ENCODE data around the gene ANKK1.
A peak's percentile ranks its signal among the peaks of the same experiment; 100 is the strongest.

Gene ANKK1

GRCh38 chr11:113408887-113409286, 21.3 kb downstream of the ANKK1 start:
- no peak for DNase-seq (ENCODE audit: low read depth)

GRCh38 chr11:113409526-113409925, 21.9 kb downstream of the ANKK1 start:
- DNase-seq (ENCODE audit: low read depth): no peak

- no peak for DNase-seq (ENCODE audit: low read depth)
Measured at GRCh38 chr11:113410414-113411135, 23.0 kb downstream of the ANKK1 start.

DNA sequence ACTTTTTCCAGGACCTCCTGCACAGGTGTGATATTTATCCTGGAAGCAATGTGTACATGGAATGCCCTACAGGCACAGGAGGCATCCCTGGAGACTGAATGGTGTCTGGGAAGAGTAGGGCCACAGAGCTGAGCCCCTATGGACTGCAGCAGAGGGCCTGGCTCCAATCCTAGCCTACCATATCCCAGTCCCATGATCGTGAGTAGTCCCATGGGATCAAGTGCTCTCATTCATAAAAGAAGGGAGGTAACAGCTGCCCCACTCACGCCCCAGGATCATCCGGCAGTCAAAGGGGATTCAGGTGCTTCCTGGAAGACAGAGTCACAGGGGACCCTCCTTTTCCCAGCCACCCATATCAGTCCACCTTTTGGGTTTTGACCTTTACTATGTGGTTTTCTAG, 24.0 kb downstream of the ANKK1 start:
- DNase-seq (ENCODE audit: low read depth): no peak

DNA sequence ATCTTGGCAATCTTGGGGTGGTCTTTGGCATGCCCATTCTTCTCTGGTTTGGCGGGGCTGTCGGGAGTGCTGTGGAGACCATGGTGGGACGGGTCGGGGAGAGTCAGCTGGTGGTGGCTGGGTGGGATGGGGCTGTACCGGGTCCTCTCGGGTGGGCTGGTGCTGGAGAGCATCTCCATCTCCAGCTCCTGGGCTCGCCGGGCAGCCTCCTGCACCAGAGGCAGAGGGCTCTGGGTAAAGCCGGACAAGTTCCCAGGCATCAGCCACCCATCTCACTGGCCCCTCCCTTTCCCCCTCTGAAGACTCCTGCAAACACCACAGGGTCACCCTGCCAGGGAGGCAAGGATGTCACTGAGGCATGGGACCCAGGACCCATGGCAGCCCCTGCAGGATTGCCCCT, 25.1 kb downstream of the ANKK1 start:
- DNase-seq (ENCODE audit: low read depth): no peak

DNA sequence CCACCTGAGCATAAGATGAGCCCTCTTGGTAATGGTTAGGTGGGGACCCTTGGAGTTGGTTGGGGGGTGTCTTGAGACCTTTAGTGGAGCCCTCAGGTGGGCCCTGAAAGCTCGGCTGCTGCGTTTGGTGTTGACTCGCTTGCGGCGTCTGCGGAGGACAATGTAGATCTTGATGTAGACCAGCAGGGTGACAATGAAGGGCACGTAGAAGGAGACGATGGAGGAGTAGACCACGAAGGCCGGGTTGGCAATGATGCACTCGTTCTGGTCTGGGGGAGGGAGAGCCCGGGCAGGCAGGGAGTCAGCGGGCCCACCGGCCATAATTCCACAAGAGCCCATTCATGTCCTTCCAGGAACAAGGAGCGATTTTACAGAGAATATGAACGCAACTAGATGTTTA, 27.8 kb downstream of the ANKK1 start:
- DNase-seq (ENCODE audit: low read depth): no peak

DNA sequence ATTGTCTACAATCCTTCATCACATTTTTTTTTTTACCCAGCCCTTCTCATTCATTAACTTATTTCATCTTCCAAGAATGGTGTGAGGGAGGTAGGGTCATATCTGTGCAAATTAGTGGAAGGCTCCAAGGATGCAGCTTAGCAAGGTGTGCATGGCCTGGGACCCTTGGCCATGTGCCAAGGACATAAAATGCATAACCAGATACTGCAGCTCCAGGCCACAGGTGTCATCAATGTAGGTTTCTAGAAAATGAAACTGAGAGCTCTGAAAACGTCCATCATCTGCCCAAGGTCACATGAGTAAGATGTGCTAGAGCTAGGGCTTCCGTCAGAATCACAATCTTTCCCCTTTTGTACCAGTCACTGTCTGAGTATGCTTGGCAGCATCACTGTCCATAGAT, 29.8 kb downstream of the ANKK1 start:
- DNase-seq (ENCODE audit: low read depth): no peak

- DNase-seq (ENCODE audit: low read depth): no peak
Measured at GRCh38 chr11:113419454-113420003, 31.9 kb downstream of the ANKK1 start.

DNA sequence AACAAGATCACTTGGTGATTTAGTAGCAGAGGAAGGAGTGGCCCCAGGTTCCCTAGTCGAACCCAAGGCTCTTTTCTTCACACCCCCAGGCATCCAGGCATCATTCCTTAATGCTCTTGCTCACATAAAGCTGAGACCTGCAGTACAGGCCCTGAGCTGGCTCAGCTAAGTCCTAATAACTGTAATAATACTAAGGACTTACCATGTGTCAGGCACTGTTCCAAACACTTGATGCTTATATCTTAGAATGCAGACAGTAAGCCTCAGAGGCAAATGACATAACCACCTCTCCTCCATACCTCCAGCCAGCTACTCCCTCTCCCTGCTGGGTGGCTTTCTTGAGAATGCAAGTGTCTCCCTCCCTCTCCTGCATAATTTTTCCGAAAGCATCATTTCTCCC, 33.2 kb downstream of the ANKK1 start:
- DNase-seq (ENCODE audit: low read depth): peak; percentile 9

GRCh38 chr11:113426686-113427085, 39.1 kb downstream of the ANKK1 start:
- DNase-seq (ENCODE audit: low read depth): no peak

GRCh38 chr11:113431746-113432145, 44.2 kb downstream of the ANKK1 start:
- no peak for DNase-seq (ENCODE audit: low read depth)

DNA sequence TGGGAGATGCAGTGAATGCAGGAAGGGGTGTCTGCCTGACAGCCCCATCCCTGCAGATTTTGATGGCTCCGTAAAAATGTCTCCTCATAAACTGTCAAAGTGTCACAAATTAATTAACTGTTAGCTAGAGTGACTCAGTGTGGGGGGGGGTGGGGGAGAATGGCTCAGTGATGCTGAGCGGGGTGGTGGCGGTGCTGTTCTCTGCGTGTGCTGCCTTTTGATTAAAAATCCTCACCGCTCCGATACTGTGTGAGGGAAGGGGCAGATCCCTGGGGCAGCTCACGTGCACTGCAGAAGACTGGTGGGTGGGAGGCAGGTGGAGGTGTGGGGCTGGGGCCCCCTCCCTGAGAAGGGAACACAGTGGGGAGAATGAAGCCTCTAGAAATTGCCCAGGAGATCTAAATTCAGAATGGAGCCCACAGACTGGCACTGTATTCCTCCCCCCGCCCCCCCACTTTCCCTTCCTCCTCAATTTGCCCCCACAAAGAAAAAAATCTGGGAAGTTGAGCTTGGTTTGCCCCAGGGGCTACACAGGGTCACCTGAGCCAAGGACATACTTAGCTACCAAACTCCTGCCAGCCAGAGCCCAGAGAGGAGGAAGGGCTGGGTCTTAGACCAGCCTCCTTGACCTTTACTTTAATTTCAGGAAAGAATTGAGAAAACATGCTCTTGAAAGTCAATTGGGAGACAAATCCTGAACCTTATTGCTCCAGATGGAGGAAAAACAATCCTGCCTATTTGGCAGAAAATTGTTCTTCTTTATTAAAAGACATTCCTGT, 47.8 kb downstream of the ANKK1 start:
- no peak for DNase-seq (ENCODE audit: low read depth)

DNA sequence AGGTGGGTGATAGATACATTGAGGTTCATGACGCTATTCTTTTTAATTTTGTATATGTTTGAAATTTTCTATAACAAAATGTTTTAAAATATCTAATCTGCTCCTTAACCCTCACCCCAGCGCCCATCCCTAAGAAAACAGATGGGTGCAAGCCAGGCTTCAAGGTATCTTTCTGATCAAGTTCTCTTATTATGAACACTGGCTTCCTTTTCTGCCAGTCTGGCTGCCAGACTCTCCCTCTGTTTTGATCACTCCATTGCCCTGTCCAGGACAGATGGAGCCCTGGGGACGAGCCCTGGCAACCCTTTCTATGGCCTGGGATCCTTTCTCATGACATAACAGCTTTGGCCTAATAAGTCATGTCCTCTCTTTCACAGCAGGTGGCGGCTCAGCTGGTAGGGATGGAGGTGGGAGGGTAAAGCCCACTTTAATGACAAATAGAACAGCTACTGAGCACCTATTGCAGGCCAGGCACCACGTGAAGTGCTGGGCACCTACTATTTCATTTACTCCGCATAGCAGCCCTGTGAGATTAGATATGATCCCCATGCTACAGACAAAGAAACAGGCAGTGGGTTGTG, 49.2 kb downstream of the ANKK1 start:
- DNase-seq (ENCODE audit: low read depth): no peak

- no peak for DNase-seq (ENCODE audit: low read depth)
Measured at GRCh38 chr11:113440816-113441215, 53.2 kb downstream of the ANKK1 start.

- DNase-seq (ENCODE audit: low read depth): no peak
Measured at GRCh38 chr11:113444502-113445123, 57.0 kb downstream of the ANKK1 start.

- DNase-seq (ENCODE audit: low read depth): peak; percentile 6
Measured at GRCh38 chr11:113446112-113446511, 58.5 kb downstream of the ANKK1 start.

DNA sequence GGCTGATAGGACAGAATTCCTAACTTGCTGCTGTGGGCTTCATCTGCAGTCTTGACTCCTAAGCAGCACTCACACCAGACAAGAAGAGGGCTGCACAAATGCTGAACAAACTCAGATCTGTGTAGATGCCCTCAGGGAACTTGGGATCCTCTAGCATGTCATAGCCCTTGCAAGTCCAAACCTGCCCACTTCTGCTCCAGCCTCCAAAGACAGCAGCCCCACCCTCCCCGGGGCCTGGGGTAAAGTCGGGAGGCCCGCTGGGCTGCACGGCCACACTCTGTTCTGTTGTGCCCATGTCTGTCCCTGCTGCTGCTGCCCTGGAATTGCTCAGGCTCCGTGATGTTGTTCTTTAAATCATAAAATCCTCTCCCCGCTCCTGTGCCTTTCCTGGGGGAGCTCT, 59.4 kb downstream of the ANKK1 start:
- DNase-seq (ENCODE audit: low read depth): no peak

- peak; percentile 65 for DNase-seq (ENCODE audit: low read depth)
Measured at GRCh38 chr11:113447621-113448315, 60.2 kb downstream of the ANKK1 start.

DNA sequence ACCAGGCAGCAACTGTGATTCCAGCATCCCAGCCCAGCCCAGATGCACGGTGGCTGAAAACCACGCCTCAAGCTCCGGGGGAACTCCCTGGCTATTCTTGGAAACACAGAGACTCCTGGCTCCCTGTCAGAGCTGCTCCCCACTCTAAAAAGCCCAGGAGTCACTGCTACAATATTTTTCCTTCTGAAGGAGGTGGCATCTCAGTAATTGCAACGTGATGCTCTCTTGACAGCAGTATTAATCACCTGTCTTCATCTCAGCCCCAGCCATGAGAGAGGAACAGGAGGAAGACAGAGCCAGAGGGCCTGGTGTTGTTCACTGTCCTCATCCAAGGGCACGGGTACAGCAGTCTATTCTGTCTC, 60.7 kb downstream of the ANKK1 start:
- DNase-seq (ENCODE audit: low read depth): no peak

GRCh38 chr11:113449743-113450142, 62.2 kb downstream of the ANKK1 start:
- DNase-seq (ENCODE audit: low read depth): no peak
